ENCODE data around the gene CYB5A.

DNA sequence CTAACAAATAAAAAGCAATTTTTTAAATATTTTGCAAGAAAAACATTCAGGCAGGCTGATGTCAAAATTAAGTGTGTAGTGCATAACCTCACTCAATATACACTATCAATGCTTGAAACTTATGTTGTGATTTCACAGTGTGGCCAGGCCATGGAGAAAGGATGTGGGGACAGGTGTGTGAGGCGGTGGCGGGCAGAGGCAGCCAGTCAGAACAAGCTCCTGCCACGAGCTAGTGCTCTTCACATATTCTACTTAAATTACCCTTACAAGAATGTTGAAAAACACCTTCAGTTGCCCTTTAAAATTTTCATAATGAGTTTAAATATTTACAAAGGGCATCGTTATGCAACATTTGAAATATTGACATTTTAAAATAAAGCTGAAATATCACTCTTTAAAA is 43.2 kb downstream of the CYB5A start:
- TF ChIP-seq, protein P1, sequence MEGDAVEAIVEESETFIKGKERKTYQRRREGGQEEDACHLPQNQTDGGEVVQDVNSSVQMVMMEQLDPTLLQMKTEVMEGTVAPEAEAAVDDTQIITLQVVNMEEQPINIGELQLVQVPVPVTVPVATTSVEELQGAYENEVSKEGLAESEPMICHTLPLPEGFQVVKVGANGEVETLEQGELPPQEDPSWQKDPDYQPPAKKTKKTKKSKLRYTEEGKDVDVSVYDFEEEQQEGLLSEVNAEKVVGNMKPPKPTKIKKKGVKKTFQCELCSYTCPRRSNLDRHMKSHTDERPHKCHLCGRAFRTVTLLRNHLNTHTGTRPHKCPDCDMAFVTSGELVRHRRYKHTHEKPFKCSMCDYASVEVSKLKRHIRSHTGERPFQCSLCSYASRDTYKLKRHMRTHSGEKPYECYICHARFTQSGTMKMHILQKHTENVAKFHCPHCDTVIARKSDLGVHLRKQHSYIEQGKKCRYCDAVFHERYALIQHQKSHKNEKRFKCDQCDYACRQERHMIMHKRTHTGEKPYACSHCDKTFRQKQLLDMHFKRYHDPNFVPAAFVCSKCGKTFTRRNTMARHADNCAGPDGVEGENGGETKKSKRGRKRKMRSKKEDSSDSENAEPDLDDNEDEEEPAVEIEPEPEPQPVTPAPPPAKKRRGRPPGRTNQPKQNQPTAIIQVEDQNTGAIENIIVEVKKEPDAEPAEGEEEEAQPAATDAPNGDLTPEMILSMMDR (IDR thresholded peaks at IDR 0.05): no peak
- TF ChIP-seq EP300 (IDR thresholded peaks at IDR 0.05): no peak
- no peak for TF ChIP-seq POLR2A (IDR thresholded peaks at IDR 0.05)
